ENCODE measurements around the gene SKAP1. TPM values are rescaled to one million over a fixed set of nuclear protein-coding genes. Genes with fewer than 3 reads are reported as not detected.
"Not testable (repeated sequence)": the region's sequence is repeated elsewhere in the genome, so short reads cannot be mapped to it uniquely, and the experiment has no call there.

SKAP1 gene
- total and polyA plus RNA-seq, 8 donors = 2.4 to 4.4 (median 3.2) TPM; not detected in 2

DNA sequence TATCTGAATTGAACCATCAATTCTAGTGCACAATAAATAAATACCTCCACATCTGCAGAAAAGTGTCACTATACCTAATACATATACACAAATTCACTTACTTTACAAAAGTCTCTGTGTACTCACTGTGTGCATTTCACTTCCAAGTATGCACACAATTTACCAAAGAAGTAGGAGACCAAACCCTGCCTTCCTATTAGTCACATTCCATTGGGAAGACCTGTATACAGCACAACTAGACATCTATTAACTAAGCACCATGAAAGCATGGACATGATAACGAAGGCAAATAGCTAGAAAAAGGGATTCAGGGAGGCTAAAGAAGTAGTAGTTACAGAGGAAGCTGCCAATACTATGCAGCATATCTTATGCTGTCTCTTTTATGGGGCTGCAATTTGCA, 183.0 kb downstream of the SKAP1 start:
- no peak overlapping the region for H3K4me3 ChIP-seq
- no peak for DNase-seq
- intact Hi-C loops (cut with DNase I; ENCODE audit: low total_unique reads) = no loop called here
- H3K4me1 ChIP-seq = peaks cover 0 to 15% (median under 1%) of the 10 kb centered on the region in 4 donors
- H3K36me3 ChIP-seq = no peaks in the 10 kb centered on the region
- H3K27ac ChIP-seq = no peak overlapping the region
- TF ChIP-seq, protein P1, sequence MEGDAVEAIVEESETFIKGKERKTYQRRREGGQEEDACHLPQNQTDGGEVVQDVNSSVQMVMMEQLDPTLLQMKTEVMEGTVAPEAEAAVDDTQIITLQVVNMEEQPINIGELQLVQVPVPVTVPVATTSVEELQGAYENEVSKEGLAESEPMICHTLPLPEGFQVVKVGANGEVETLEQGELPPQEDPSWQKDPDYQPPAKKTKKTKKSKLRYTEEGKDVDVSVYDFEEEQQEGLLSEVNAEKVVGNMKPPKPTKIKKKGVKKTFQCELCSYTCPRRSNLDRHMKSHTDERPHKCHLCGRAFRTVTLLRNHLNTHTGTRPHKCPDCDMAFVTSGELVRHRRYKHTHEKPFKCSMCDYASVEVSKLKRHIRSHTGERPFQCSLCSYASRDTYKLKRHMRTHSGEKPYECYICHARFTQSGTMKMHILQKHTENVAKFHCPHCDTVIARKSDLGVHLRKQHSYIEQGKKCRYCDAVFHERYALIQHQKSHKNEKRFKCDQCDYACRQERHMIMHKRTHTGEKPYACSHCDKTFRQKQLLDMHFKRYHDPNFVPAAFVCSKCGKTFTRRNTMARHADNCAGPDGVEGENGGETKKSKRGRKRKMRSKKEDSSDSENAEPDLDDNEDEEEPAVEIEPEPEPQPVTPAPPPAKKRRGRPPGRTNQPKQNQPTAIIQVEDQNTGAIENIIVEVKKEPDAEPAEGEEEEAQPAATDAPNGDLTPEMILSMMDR (IDR thresholded peaks at IDR 0.05) = no peak
- no peak for TF ChIP-seq EP300 (IDR thresholded peaks at IDR 0.05)
- no peak for TF ChIP-seq POLR2AphosphoS5 (IDR thresholded peaks at IDR 0.05)
- TF ChIP-seq POLR2A (IDR thresholded peaks at IDR 0.05) = no peak
- WGBS, 5 donors = 41 to 60% (median 54%) methylated on average over 1 of the region's 1 CpG
- H3K9me3 ChIP-seq = no peaks in the 10 kb centered on the region
- no peaks in the 10 kb centered on the region for H3K27me3 ChIP-seq

DNA sequence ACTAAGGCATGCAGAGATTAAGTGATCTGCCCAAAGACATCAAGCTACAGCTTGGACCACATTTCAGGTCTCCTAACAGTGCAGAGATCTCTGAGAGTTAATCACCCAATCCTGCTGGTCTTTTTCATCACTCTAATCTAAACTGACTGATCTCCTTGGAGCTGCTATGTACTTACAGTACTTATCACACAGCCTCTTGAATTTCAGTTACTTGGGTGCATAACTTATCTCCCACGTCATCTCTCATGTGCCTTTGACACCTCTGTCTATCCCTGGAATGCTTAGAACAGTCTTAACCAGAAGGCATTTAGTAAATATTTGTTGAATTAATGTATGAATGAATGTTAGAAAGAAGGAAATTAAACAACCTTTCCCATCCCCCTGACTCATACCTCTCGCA, 183.4 kb downstream of the SKAP1 start:
- Histone ChIP-seq H3K36me3 (no peaks in the 10 kb centered on the region), H3K27me3 (no peaks in the 10 kb centered on the region), H3K4me1 (peaks cover 0 to 19% (median 4%) of the 10 kb centered on the region in 4 donors), H3K4me3 (no peak overlapping the region), H3K27ac (no peak overlapping the region), H3K9me3 (no peaks in the 10 kb centered on the region)
- WGBS, 5 donors = 46 to 63% (median 59%) methylated on average over 2 of the region's 2 CpGs
- DNase-seq = no peak
- no peak for TF ChIP-seq EP300 (IDR thresholded peaks at IDR 0.05)
- no peak for TF ChIP-seq POLR2A (IDR thresholded peaks at IDR 0.05)
- TF ChIP-seq, protein P1 (IDR thresholded peaks at IDR 0.05) = no peak
- no peak for TF ChIP-seq POLR2AphosphoS5 (IDR thresholded peaks at IDR 0.05)
- intact Hi-C loops (cut with DNase I; ENCODE audit: low total_unique reads) = no loop called here

DNA sequence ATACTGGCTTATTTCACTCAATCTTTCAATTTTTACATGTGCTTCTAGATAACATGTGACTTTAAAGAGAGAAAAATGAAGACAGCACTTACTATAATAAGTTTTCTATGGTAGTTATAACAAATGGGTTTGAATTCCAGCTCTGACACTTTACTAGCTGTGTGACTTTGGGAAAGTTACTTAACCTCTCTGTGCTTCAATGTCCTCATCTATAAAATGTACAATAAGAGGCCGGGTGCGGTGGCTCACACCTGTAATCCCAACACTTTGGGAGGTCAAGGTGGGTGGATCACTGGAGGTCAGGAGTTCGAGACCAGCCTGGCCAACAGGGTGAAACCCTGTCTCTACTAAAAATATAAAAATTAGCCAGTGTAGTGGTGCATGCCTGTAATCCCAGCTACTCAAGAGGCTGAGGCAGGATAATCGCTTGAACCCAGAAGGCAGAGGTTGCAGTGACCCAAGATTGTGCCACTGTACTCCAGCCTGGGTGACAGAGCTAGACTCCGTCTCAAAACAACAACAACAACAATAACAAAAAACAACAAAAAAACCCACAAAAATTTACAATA, 184.5 kb downstream of the SKAP1 start:
- H3K4me1 ChIP-seq = peaks cover 0 to 30% (median 14%) of the 10 kb centered on the region in 4 donors
- H3K27me3 ChIP-seq; H3K4me3 ChIP-seq; DNase-seq; H3K9me3 ChIP-seq; H3K27ac ChIP-seq; intact Hi-C loops (cut with DNase I; ENCODE audit: low total_unique reads); H3K36me3 ChIP-seq: not testable (repeated sequence)
- 91 to 99% (median 96%) methylated on average over 5 of the region's 5 CpGs for whole genome bisulfite sequencing, 5 donors

DNA sequence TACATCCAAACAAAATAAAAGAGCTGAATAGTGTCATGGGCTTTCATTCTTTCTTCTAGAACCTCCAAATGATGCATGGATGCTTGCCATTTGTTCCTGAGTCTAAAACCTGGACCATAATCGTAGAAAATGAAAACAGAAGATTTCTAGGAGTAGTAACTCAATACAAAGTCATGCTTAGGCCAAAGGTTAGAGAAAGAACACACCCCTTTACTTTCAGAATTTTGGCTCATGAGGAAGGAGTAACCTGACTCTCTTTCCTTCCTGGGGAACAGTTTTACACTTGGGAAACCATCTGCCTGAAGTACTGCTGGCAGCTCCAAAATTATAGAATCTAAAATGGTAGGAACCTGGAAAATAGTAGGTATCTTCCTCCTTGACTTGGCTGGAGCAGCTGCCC, 185.2 kb downstream of the SKAP1 start:
- no peak overlapping the region for H3K4me3 ChIP-seq
- 48 to 67% (median 58%) methylated on average over 1 of the region's 1 CpG for WGBS, 5 donors
- intact Hi-C loops (cut with DNase I; ENCODE audit: low total_unique reads) = no loop called here
- peaks cover 0 to 37% (median 19%) of the 10 kb centered on the region in 4 donors for H3K4me1 ChIP-seq
- no peaks in the 10 kb centered on the region for H3K9me3 ChIP-seq
- TF ChIP-seq, protein P1 (IDR thresholded peaks at IDR 0.05) = no peak
- no peak for TF ChIP-seq POLR2A (IDR thresholded peaks at IDR 0.05)
- no peak for TF ChIP-seq EP300 (IDR thresholded peaks at IDR 0.05)
- TF ChIP-seq POLR2AphosphoS5 (IDR thresholded peaks at IDR 0.05) = no peak
- no peaks in the 10 kb centered on the region for H3K36me3 ChIP-seq
- no peaks in the 10 kb centered on the region for H3K27me3 ChIP-seq
- DNase-seq = no peak
- no peak overlapping the region for H3K27ac ChIP-seq

DNA sequence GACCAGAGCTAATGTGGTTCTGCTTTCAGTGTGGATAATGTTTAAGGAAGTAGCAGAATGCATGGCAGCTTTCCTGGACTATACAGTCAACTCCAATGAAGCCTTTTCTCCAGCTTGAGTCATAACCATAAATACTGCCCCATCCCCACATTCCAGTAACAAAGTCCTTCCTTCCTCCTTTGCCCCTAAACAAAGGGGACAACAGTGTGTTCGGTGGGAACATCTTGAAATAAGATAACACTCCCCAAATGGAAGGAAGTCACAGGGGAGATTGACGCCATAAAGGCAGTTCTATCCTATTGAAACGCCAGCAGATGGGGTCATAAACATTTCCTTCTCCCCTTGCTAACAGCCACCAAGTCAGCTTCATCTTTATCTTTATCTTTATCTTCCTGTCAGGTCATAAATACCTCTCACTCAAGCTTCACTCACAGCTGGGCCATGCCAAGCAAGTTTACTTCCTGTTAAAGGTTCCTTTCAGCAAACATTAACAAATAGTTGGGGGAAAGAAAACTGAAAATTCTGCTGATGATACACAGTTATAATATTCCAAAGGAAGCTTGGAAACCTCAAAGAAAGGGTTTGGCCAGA, 185.8 kb downstream of the SKAP1 start:
- Histone ChIP-seq H3K27ac (no peak overlapping the region), H3K36me3 (no peaks in the 10 kb centered on the region), H3K9me3 (no peaks in the 10 kb centered on the region), H3K27me3 (no peaks in the 10 kb centered on the region), H3K4me1 (peaks cover 0 to 37% (median 19%) of the 10 kb centered on the region in 4 donors), H3K4me3 (no peak overlapping the region)
- intact Hi-C loops (cut with DNase I; ENCODE audit: low total_unique reads) = no loop called here
- 33 to 60% (median 54%) methylated on average over 3 of the region's 3 CpGs for WGBS, 5 donors
- no peak for TF ChIP-seq EP300 (IDR thresholded peaks at IDR 0.05)
- TF ChIP-seq POLR2A (IDR thresholded peaks at IDR 0.05) = no peak
- no peak for TF ChIP-seq POLR2AphosphoS5 (IDR thresholded peaks at IDR 0.05)
- TF ChIP-seq, protein P1 (IDR thresholded peaks at IDR 0.05) = no peak
- DNase-seq = peak in 1 of 2 donors; percentile 30

Measured in stomach (tissue), 9 donors.